MM.1S (cell line): ENCODE data around the gene TELO2.

Experiments
- EZH2 ChIP-seq: fragments of 300-600 bp; sonication (generic); optimal IDR thresholded peaks from 2 replicates; pipeline ENCODE3; 2017; ENCODE audit warnings: low read depth, mild to moderate bottlenecking, antibody characterized with exemption, low read length, mixed read lengths
- EZH2phosphoT487 ChIP-seq: fragments of 300-600 bp; sonication (generic); IDR thresholded peaks from 2 replicates; pipeline ENCODE4 v1.6.1; 2018; ENCODE audit warnings: antibody characterized with exemption, low read length
- TF ChIP-seq, protein P1 (sequence below): fragments of 300-600 bp; sonication (generic); IDR thresholded peaks from 2 replicates; pipeline ENCODE4 v1.5.1; 2016; ENCODE audit warnings: antibody characterized with exemption, low read length, mixed read lengths

DNA sequence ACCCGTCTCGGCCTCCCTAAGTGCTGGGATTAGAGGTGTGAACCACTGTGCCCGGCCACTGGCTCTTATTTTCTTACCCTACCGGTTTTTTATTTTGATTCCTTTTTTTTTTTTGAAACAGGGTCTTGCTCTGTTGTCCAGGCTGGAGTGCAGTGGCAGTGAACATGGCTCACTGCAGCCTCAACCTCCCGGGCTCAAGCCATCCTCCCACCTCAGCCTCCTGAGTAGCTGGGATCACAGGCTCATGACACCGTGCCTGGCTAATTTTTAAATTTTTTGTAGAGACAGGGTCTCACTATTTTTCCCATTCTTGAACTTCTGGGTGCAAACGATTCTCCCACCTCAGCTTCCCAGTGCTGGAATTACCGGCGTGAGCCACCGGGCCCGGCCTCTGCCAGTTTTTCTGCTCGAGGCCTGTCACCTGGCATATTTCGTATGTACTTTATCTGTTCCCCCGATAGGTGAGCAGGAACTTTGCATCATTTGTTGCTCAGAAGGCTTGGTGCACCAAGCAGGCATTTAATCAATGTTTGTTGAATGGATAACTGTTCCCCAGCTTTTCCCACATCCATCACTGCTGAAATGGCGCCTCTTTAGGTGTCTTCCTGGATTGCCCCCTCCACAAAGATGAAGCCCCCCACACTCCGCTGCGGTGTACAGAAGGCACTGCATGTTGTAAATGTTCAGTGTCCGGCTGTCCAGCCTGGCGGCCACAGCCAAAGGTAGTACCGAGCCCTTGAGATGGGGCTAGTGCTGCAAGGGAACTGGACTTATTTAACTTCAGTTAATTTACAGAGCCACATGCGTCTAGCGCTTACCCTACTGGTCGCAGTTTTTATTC is 858 bp upstream of the TELO2 start:
- TF ChIP-seq, protein P1, sequence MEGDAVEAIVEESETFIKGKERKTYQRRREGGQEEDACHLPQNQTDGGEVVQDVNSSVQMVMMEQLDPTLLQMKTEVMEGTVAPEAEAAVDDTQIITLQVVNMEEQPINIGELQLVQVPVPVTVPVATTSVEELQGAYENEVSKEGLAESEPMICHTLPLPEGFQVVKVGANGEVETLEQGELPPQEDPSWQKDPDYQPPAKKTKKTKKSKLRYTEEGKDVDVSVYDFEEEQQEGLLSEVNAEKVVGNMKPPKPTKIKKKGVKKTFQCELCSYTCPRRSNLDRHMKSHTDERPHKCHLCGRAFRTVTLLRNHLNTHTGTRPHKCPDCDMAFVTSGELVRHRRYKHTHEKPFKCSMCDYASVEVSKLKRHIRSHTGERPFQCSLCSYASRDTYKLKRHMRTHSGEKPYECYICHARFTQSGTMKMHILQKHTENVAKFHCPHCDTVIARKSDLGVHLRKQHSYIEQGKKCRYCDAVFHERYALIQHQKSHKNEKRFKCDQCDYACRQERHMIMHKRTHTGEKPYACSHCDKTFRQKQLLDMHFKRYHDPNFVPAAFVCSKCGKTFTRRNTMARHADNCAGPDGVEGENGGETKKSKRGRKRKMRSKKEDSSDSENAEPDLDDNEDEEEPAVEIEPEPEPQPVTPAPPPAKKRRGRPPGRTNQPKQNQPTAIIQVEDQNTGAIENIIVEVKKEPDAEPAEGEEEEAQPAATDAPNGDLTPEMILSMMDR: no peak
- TF ChIP-seq EZH2 (no peak), EZH2phosphoT487 (no peak)
